ENCODE data around the gene PABPN1L. TPM values are rescaled to one million over a fixed set of nuclear protein-coding genes. Genes with fewer than 3 reads are reported as not detected.
"Not testable (repeated sequence)": the region's sequence is repeated elsewhere in the genome, so short reads cannot be mapped to it uniquely, and the experiment has no call there.

Gene PABPN1L
- total and polyA plus RNA-seq, 12 donors: 0.22 to 3.3 (median 0.62) TPM; not detected in 4

- peaks cover 0 to 24% of the 10 kb centered on the region in 2 donors for H3K36me3 ChIP-seq (replicated peaks in 1 of 2)
- TF ChIP-seq, protein P1, sequence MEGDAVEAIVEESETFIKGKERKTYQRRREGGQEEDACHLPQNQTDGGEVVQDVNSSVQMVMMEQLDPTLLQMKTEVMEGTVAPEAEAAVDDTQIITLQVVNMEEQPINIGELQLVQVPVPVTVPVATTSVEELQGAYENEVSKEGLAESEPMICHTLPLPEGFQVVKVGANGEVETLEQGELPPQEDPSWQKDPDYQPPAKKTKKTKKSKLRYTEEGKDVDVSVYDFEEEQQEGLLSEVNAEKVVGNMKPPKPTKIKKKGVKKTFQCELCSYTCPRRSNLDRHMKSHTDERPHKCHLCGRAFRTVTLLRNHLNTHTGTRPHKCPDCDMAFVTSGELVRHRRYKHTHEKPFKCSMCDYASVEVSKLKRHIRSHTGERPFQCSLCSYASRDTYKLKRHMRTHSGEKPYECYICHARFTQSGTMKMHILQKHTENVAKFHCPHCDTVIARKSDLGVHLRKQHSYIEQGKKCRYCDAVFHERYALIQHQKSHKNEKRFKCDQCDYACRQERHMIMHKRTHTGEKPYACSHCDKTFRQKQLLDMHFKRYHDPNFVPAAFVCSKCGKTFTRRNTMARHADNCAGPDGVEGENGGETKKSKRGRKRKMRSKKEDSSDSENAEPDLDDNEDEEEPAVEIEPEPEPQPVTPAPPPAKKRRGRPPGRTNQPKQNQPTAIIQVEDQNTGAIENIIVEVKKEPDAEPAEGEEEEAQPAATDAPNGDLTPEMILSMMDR (IDR thresholded peaks at IDR 0.05): no peak
- TF ChIP-seq POLR2A (IDR thresholded peaks at IDR 0.05): no peak
- H3K27ac ChIP-seq: no peak overlapping the region
- WGBS, 4 donors: 78 to 98% (median 91%) methylated on average over 4 to 12 of the region's 12 CpGs
- H3K4me1 ChIP-seq (replicated peaks in 1 of 2): peaks cover 8 to 12% of the 10 kb centered on the region in 2 donors
- DNase-seq: no peak
- intact Hi-C loops (cut with DNase I): no loop called here
- no peaks in the 10 kb centered on the region for H3K9me3 ChIP-seq (replicated peaks in 1 of 3)
- no peaks in the 10 kb centered on the region for H3K27me3 ChIP-seq
- no peak overlapping the region for H3K4me3 ChIP-seq
Observed at GRCh38 chr16:88825146-88825545, 41.3 kb downstream of the PABPN1L start.

- Histone ChIP-seq H3K4me1 (replicated peaks in 1 of 2) (peaks cover 9 to 12% of the 10 kb centered on the region in 2 donors), H3K36me3 (replicated peaks in 1 of 2) (peaks cover 0 to 24% of the 10 kb centered on the region in 2 donors), H3K27ac (no peak overlapping the region), H3K27me3 (no peaks in the 10 kb centered on the region), H3K4me3 (no peak overlapping the region), H3K9me3 (replicated peaks in 1 of 3) (no peaks in the 10 kb centered on the region)
- WGBS, 4 donors: 88 to 92% (median 90%) methylated on average over 16 to 33 of the region's 33 CpGs
- intact Hi-C loops (cut with DNase I): no loop called here
- DNase-seq: no peak
- no peak for TF ChIP-seq POLR2A (IDR thresholded peaks at IDR 0.05)
- TF ChIP-seq, protein P1 (IDR thresholded peaks at IDR 0.05): no peak
Observed at GRCh38 chr16:88824256-88825077, 42.0 kb downstream of the PABPN1L start.

- DNase-seq; H3K4me3 ChIP-seq; H3K27me3 ChIP-seq; H3K9me3 ChIP-seq (replicated peaks in 1 of 3); H3K27ac ChIP-seq; intact Hi-C loops (cut with DNase I): not testable (repeated sequence)
- Histone ChIP-seq H3K4me1 (replicated peaks in 1 of 2) (peaks cover 12 to 13% of the 10 kb centered on the region in 2 donors), H3K36me3 (replicated peaks in 1 of 2) (peaks cover 0 to 24% of the 10 kb centered on the region in 2 donors)
- WGBS, 4 donors: 96 to 100% (median 99%) methylated on average over 4 to 28 of the region's 31 CpGs
Observed at GRCh38 chr16:88823646-88824045, 42.8 kb downstream of the PABPN1L start.

DNA sequence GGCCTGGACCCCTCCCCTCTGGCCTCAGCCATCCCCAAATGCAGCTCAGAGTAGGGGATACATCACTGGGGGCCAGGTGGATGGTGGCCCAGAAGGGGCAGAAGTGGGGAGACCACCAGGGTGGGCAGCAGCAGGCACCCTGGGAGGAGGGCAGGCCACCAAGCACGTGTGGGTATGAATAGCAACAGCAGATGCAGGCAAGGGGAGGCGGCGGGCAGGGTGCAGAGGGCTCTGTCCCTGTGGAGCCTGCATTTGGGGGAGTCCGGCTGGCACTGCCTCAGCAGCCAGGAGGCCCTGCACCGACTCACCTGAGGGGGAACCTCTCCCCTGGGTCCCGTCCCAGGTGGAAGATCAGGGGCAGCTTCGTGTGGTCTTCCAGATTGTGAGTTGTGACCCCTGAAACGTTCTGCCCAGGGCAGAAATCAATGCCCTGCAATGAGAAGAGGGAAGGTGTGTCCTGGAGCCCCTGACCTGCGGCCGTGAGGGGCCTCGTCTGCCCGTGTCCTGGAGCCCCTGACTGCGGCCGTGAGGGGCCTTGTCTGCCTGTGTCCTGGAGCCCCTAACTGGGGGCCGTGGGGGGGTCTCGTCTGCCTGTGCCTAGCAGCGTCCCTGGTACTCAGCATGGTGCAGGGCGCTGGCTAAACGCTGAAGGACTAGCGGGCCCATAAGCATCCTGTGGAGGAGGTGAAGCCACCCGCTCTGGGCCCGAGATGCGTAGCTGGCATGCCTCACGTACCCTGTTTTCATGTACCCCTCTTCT is 44.0 kb downstream of the PABPN1L start:
- H3K27ac ChIP-seq: no peak overlapping the region
- peaks cover 0 to 15% of the 10 kb centered on the region in 2 donors for H3K36me3 ChIP-seq (replicated peaks in 1 of 2)
- H3K4me3 ChIP-seq: no peak overlapping the region
- no peaks in the 10 kb centered on the region for H3K27me3 ChIP-seq
- intact Hi-C loops (cut with DNase I): no loop called here
- H3K9me3 ChIP-seq (replicated peaks in 1 of 3): no peaks in the 10 kb centered on the region
- WGBS, 4 donors: 93 to 96% (median 93%) methylated on average over 6 to 24 of the region's 24 CpGs
- H3K4me1 ChIP-seq (replicated peaks in 1 of 2): peaks cover 12 to 13% of the 10 kb centered on the region in 2 donors
- DNase-seq: no peak
- TF ChIP-seq, protein P1 (IDR thresholded peaks at IDR 0.05): no peak
- TF ChIP-seq POLR2A (IDR thresholded peaks at IDR 0.05): no peak

All from adrenal gland (tissue), 12 donors.